GM19099 (cell line): ENCODE data around the gene UBE2QL1.

Experiments used
- POLR2A ChIP-seq: IDR thresholded peaks from 3 replicates; pipeline ENCODE4 v1.6.1; 2011; ENCODE audit warnings: low read depth; ENCODE audit not compliant: insufficient read length; ENCODE audit errors: extremely low read depth

Gene UBE2QL1

GRCh38 chr5:6506611-6507010 lies 58.0 kb downstream of the UBE2QL1 start:
- no peak for TF ChIP-seq POLR2A

GRCh38 chr5:6508931-6509330 lies 60.3 kb downstream of the UBE2QL1 start:
- no peak for TF ChIP-seq POLR2A

DNA sequence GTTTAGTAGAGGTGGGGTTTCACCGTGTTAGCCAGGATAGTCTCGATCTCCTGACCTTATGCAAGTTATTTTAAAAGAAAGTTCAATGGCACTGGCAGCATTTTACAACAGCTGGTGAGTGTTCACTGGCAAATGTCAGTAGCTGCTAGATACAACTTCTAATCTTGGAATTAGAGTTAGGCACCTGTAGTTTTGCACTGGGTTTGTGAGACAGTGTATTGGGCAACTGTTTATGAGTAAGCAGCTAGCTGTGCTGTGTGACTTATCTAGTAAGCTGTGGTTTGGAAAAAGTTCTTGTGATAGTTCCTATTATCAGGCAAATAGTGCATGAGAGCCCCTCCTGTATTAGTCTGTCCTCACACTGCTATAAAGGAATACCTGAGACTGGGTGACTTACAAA lies 61.5 kb downstream of the UBE2QL1 start:
- no peak for TF ChIP-seq POLR2A

- TF ChIP-seq POLR2A: no peak
These were observed 62.3 kb downstream of the UBE2QL1 start for GRCh38 chr5:6510973-6511372.

DNA sequence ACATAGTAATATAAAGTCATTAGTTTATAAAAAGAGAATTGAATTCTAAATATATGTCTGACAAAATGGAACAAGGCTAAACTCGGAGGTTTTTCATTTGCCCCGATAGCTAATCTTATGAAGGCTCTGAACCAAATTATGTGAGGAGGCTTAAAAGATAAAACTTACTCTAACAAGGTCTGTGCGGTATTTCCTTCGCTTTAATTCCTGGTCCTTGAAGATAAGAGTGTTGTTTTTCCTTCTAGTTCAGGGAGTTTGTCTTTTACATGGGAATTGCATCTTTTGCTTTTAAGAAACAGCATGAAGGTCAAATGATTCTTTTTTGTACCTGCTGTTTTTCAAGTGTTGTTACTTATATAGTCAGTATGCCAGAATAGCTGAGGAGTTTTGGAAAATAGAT lies 68.2 kb downstream of the UBE2QL1 start:
- no peak for TF ChIP-seq POLR2A

GRCh38 chr5:6517510-6517909 lies 68.9 kb downstream of the UBE2QL1 start:
- TF ChIP-seq POLR2A: no peak

GRCh38 chr5:6518298-6519057 lies 69.8 kb downstream of the UBE2QL1 start:
- no peak for TF ChIP-seq POLR2A

- TF ChIP-seq POLR2A: no peak
These were observed 71.5 kb downstream of the UBE2QL1 start for GRCh38 chr5:6520201-6520600.

DNA sequence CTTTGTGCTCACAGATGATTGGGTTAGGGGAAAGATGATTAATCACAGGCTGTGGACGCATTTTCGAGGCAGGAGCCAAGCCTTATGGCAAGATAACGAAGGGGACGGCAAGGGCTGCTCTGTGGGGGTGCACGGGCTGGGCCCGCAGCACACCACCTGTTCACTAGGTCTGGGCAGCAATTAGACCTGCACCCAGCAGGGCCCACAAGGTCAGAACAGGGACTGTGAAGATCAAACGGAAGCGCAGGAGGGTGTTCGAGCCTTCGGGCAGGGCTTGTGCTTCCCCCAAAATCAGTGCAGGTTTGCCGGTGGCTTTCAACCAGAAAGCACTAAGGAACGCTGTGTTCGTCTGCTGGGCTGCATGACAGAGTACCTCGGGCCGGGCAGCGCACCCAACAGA lies 73.7 kb downstream of the UBE2QL1 start:
- TF ChIP-seq POLR2A: no peak

DNA sequence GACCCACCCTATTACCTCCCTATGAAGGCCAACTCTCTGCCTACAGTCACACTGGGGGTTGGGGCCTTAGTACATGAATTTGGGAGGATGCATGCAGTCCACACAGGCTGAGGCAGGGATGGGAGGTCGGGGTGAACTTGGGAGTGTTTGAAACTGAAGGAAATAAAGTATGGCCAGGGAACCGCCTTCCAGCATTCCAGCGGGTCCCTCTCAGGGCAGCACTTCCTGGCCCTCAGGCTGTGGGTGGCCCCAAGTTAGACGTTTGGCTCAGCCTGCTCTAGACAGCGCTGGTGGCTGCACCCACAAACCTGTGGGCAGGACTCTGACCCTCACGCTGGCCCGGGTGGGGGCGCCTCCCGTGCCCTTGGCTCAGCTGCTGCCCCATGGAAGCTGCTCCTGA lies 74.3 kb downstream of the UBE2QL1 start:
- TF ChIP-seq POLR2A: no peak

GRCh38 chr5:6525422-6525821 lies 76.8 kb downstream of the UBE2QL1 start:
- no peak for TF ChIP-seq POLR2A

- TF ChIP-seq POLR2A: no peak
These were observed 77.3 kb downstream of the UBE2QL1 start for GRCh38 chr5:6525910-6526309.

DNA sequence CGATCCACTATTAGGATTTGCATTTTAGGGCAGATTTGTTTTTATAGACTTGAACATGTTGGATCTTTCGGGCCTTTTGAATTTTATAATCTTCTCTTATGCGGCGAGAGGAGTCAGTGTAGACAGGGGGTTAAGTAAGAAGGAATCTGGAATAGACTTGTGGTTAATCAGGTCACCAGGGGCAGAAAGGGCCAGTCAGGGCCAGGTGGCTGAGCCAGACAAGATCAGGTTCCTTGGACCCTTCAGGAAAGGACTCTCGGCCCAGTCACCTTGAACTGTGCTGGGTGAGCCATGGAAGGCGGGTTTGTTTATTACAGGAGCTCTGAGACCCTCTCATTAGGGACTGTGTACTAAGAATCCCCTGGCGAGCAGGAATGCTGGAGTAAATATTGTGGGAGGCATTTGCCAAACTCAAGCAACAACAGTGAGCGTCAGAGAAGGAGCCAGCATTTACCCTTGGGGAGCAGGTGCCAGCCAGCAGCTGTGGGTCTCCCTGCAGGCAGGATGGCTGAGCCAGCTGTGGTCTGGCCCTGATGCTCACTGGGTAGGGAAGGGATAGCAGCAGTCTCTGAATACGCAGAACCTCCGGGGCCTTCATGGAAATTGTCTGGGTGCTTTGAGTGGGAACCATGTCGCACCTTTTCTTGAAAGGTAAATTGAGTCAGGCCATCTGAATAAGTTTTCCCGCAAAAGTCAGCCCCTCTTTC lies 79.2 kb downstream of the UBE2QL1 start:
- TF ChIP-seq POLR2A: no peak

- TF ChIP-seq POLR2A: no peak
These were observed 86.9 kb downstream of the UBE2QL1 start for GRCh38 chr5:6535594-6535993.

DNA sequence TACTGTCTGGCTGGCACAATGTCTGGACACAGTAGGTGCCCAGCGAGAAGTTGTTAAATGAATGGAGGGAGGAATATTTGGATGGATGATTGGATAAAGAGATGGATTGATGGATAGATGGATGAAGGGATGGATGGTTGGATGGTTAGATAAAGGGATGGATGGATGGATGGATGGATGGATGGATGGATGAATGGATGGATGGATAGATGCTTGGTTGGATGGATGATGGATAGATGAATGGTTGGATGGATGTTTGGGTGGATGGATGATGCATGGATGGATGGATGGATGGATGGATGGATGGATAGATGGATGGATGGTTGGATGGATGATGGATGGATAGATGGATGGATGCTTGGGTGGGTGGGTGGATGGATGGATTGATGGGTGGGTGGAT lies 90.4 kb downstream of the UBE2QL1 start:
- no peak for TF ChIP-seq POLR2A

DNA sequence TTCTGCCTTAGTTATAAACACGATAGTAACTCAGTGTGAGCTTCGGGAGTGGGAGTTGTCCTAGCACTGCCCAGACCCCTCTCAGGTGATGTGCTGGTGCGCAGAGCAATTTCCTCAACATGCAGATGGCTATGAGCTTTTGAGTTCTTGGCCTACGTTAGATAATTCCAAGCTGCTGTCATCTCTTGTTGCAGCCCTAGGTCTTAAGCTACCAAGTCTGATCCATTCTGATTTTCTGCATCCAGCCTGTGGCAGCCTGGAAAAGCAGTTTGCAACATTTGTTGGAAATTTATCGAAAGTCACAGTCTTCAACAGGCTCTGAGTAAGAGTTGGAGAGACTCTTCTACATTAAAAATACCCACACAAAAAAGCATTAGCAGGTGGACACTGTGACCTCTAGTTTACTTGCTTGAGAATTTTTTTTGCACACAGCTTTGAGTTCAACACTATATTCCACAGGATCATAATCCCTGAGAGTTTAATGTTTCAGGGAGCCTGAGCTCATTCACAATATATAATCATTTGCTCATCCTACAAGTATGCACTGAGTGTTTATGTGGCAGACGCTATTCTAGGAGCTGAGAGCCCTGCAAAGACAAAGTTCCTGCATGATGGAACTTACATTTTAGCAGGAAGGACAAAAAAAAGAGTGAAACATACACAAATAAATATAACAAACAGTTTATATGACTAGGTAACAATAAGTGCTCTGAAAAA lies 91.6 kb downstream of the UBE2QL1 start:
- TF ChIP-seq POLR2A: no peak

DNA sequence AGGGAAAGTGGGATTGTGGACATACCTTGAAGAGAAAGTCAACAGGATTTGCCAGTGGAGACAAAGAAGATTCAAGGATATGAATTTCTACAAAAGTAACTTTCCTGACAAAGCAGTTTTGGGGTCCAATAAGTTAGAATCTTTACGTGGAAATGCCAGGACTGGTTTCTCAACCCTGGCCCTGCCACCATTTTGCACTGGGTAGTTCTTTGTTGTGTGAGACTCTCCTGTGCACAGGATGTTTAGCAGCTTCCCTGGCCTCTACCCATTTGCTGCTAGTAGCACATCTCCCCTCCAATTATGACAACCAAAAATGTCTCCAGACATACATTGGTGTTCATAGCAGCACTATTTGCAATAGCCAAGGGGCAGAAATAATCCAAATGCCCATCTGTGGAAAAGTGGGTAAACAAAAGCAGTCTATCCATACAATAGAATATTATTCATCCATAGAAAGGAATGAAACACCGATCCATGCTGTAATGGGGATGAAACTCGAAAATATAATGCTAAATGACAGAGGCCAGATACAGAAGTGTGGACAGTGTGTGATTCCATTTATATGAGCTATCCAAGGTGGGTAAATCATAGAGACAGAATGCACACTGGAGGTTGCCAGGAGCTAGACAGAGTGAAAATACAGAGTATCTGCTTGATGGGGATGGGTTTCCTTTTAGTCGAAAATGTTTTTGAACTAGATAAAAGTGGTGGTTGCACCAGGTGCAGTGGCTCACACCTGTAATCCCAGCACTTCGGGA lies 92.8 kb downstream of the UBE2QL1 start:
- no peak for TF ChIP-seq POLR2A
